Measurements from ENCODE around the gene GTPBP1.

The GTPBP1 gene

GRCh38 chr22:38727123-38727522 is 21.4 kb downstream of the GTPBP1 start:
- H3K4me3 ChIP-seq (ENCODE audit: insufficient read length, low read depth) = no peak overlapping the region
- no peaks in the 10 kb centered on the region for H3K4me1 ChIP-seq (ENCODE audit: insufficient read depth, insufficient read length)
- H3K27me3 ChIP-seq (ENCODE audit: insufficient read depth, insufficient read length) = no peaks in the 10 kb centered on the region
- TF ChIP-seq SUZ12 (IDR thresholded peaks at IDR 0.05; ENCODE audit: extremely low read depth, insufficient read depth, insufficient read length) = no peak
- no peak for TF ChIP-seq ZNF274 (IDR thresholded peaks at IDR 0.05; ENCODE audit: low read depth, low read length)
- H3K36me3 ChIP-seq (ENCODE audit: insufficient read depth, insufficient read length, low read length) = peaks cover 99% of the 10 kb centered on the region
- DNase-seq (ENCODE audit: low read depth, low spot score) = no peak
- no peaks in the 10 kb centered on the region for H3K9me3 ChIP-seq (ENCODE audit: insufficient read depth, low read length)
- no peak overlapping the region for H3K9ac ChIP-seq (ENCODE audit: insufficient read length, low read depth)

GRCh38 chr22:38727530-38728451 is 22.0 kb downstream of the GTPBP1 start:
- Histone ChIP-seq H3K27me3 (ENCODE audit: insufficient read depth, insufficient read length) (no peaks in the 10 kb centered on the region), H3K4me3 (ENCODE audit: insufficient read length, low read depth) (no peak overlapping the region), H3K9me3 (ENCODE audit: insufficient read depth, low read length) (no peaks in the 10 kb centered on the region), H3K9ac (ENCODE audit: insufficient read length, low read depth) (no peak overlapping the region), H3K36me3 (ENCODE audit: insufficient read depth, insufficient read length, low read length) (peaks cover 96% of the 10 kb centered on the region), H3K4me1 (ENCODE audit: insufficient read depth, insufficient read length) (no peaks in the 10 kb centered on the region)
- no peak for DNase-seq (ENCODE audit: low read depth, low spot score)
- no peak for TF ChIP-seq YY1 (IDR thresholded peaks at IDR 0.05; ENCODE audit: insufficient read depth, insufficient read length)
- TF ChIP-seq SUZ12 (IDR thresholded peaks at IDR 0.05; ENCODE audit: extremely low read depth, insufficient read depth, insufficient read length) = no peak
- no peak for TF ChIP-seq ZNF274 (IDR thresholded peaks at IDR 0.05; ENCODE audit: low read depth, low read length)

- DNase-seq (ENCODE audit: low read depth, low spot score) = no peak
- H3K36me3 ChIP-seq (ENCODE audit: insufficient read depth, insufficient read length, low read length) = peaks cover 96% of the 10 kb centered on the region
- no peaks in the 10 kb centered on the region for H3K27me3 ChIP-seq (ENCODE audit: insufficient read depth, insufficient read length)
- no peak for TF ChIP-seq YY1 (IDR thresholded peaks at IDR 0.05; ENCODE audit: insufficient read depth, insufficient read length)
- H3K9me3 ChIP-seq (ENCODE audit: insufficient read depth, low read length) = no peaks in the 10 kb centered on the region
- H3K4me1 ChIP-seq (ENCODE audit: insufficient read depth, insufficient read length) = no peaks in the 10 kb centered on the region
- no peak overlapping the region for H3K4me3 ChIP-seq (ENCODE audit: insufficient read length, low read depth)
- H3K9ac ChIP-seq (ENCODE audit: insufficient read length, low read depth) = no peak overlapping the region
Observed at GRCh38 chr22:38728871-38729796, 23.4 kb downstream of the GTPBP1 start.

- no peak for TF ChIP-seq ZNF274 (IDR thresholded peaks at IDR 0.05; ENCODE audit: low read depth, low read length)
- TF ChIP-seq SUZ12 (IDR thresholded peaks at IDR 0.05; ENCODE audit: extremely low read depth, insufficient read depth, insufficient read length) = no peak
- TF ChIP-seq YY1 (IDR thresholded peaks at IDR 0.05; ENCODE audit: insufficient read depth, insufficient read length) = no peak
- Histone ChIP-seq H3K36me3 (ENCODE audit: insufficient read depth, insufficient read length, low read length) (peaks cover 94% of the 10 kb centered on the region), H3K4me1 (ENCODE audit: insufficient read depth, insufficient read length) (no peaks in the 10 kb centered on the region), H3K4me3 (ENCODE audit: insufficient read length, low read depth) (no peak overlapping the region), H3K9me3 (ENCODE audit: insufficient read depth, low read length) (no peaks in the 10 kb centered on the region), H3K9ac (ENCODE audit: insufficient read length, low read depth) (no peak overlapping the region), H3K27me3 (ENCODE audit: insufficient read depth, insufficient read length) (no peaks in the 10 kb centered on the region)
- DNase-seq (ENCODE audit: low read depth, low spot score) = no peak
Observed at GRCh38 chr22:38729946-38730345, 24.2 kb downstream of the GTPBP1 start.

- Histone ChIP-seq H3K9me3 (ENCODE audit: insufficient read depth, low read length) (no peaks in the 10 kb centered on the region), H3K4me1 (ENCODE audit: insufficient read depth, insufficient read length) (no peaks in the 10 kb centered on the region), H3K36me3 (ENCODE audit: insufficient read depth, insufficient read length, low read length) (peaks cover 95% of the 10 kb centered on the region), H3K27me3 (ENCODE audit: insufficient read depth, insufficient read length) (no peaks in the 10 kb centered on the region), H3K4me3 (ENCODE audit: insufficient read length, low read depth) (no peak overlapping the region), H3K9ac (ENCODE audit: insufficient read length, low read depth) (no peak overlapping the region)
- no peak for DNase-seq (ENCODE audit: low read depth, low spot score)
- TF ChIP-seq ZNF274 (IDR thresholded peaks at IDR 0.05; ENCODE audit: low read depth, low read length) = no peak
- no peak for TF ChIP-seq SUZ12 (IDR thresholded peaks at IDR 0.05; ENCODE audit: extremely low read depth, insufficient read depth, insufficient read length)
- TF ChIP-seq YY1 (IDR thresholded peaks at IDR 0.05; ENCODE audit: insufficient read depth, insufficient read length) = no peak
Observed at GRCh38 chr22:38730411-38730871, 24.7 kb downstream of the GTPBP1 start.

GRCh38 chr22:38731703-38732161 is 26.0 kb downstream of the GTPBP1 start:
- Histone ChIP-seq H3K36me3 (ENCODE audit: insufficient read depth, insufficient read length, low read length) (peaks cover 93% of the 10 kb centered on the region), H3K4me3 (ENCODE audit: insufficient read length, low read depth) (no peak overlapping the region), H3K27me3 (ENCODE audit: insufficient read depth, insufficient read length) (no peaks in the 10 kb centered on the region), H3K9me3 (ENCODE audit: insufficient read depth, low read length) (no peaks in the 10 kb centered on the region), H3K4me1 (ENCODE audit: insufficient read depth, insufficient read length) (peaks cover 3% of the 10 kb centered on the region), H3K9ac (ENCODE audit: insufficient read length, low read depth) (no peak overlapping the region)
- no peak for DNase-seq (ENCODE audit: low read depth, low spot score)
- TF ChIP-seq YY1 (IDR thresholded peaks at IDR 0.05; ENCODE audit: insufficient read depth, insufficient read length) = no peak
- no peak for TF ChIP-seq SUZ12 (IDR thresholded peaks at IDR 0.05; ENCODE audit: extremely low read depth, insufficient read depth, insufficient read length)
- TF ChIP-seq ZNF274 (IDR thresholded peaks at IDR 0.05; ENCODE audit: low read depth, low read length) = no peak
